Ovary (tissue), 3 donors: Measurements from ENCODE around the gene TBC1D25.

ENCODE experiments used
- CTCF ChIP-seq, 3 donors: fragments of 450-650 bp in 2 of 3; fragments of 200-600 bp in 1 of 3; IDR thresholded peaks; one replicate each; pipeline versions ENCODE4 v1.5.1 to v1.8.0; 2016 to 2022; ENCODE audit warnings: antibody characterized with exemption in 3 of 3, mild to moderate bottlenecking in 1 of 3
- POLR2A ChIP-seq: fragments of 450-650 bp; IDR thresholded peaks from one replicate; pipeline ENCODE4 v1.6.1; 2017; ENCODE audit warnings: antibody characterized with exemption, mild to moderate bottlenecking, moderate library complexity
- donor health status: DM: no; HTN: no; CAD: no.

GRCh38 chrX:48540028-48540375 is 488 bp downstream of the TBC1D25 start:
- TF ChIP-seq POLR2A (no peak), CTCF (IDR thresholded peaks at IDR 0.05) (no peak)
